ENCODE measurements around the gene EYA4. TPM values are rescaled to one million over a fixed set of nuclear protein-coding genes. Genes with fewer than 3 reads are reported as not detected.

Gene EYA4
- total RNA-seq, 1 donor from 2014 or later: 8.1 TPM

DNA sequence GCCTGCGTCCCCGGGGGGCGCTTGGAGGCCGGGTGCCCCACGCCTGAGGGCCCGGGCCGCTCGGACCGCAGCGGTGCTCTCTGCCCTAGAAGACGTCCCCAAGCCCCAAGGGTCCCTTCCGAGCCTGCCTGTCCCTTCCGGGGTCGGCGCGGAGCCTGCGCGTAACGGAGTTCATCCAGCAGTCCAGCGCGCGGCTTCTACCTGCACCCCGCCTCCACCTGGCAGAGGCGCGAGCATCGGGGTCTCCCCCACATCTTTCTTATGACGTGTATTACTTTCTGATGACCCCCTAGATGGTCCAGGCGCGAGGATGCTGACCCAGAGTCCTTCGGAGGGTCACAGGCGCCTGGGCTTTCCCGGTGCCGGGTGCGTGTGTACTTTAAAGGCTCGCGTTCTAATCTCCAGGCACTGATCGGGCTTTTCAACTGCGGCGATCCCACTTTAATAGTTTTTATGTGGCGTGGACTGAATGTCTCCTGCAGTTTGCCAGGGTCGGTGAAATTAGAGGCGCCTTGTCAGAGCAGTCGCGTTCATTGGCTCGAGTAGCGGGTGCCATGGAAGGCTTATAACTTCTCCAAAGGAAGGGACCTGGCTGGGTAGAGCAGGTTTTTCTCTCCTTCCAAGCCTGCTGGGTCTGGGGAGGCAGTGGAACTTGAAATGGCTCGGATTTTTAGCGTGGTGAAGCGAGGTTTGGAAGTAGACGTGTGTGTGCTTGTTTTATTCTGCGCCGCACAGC, 912 bp downstream of the EYA4 start:
- H3K27ac Mint-ChIP-seq (ENCODE audit: unreplicated experiment): no peak overlapping the region
- H3K27me3 Mint-ChIP-seq (ENCODE audit: unreplicated experiment): peaks cover 20% of the 10 kb centered on the region
- TF ChIP-seq, protein P1, sequence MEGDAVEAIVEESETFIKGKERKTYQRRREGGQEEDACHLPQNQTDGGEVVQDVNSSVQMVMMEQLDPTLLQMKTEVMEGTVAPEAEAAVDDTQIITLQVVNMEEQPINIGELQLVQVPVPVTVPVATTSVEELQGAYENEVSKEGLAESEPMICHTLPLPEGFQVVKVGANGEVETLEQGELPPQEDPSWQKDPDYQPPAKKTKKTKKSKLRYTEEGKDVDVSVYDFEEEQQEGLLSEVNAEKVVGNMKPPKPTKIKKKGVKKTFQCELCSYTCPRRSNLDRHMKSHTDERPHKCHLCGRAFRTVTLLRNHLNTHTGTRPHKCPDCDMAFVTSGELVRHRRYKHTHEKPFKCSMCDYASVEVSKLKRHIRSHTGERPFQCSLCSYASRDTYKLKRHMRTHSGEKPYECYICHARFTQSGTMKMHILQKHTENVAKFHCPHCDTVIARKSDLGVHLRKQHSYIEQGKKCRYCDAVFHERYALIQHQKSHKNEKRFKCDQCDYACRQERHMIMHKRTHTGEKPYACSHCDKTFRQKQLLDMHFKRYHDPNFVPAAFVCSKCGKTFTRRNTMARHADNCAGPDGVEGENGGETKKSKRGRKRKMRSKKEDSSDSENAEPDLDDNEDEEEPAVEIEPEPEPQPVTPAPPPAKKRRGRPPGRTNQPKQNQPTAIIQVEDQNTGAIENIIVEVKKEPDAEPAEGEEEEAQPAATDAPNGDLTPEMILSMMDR (IDR thresholded peaks at IDR 0.05; ENCODE audit: unreplicated experiment): no peak
- H3K9me3 Mint-ChIP-seq (ENCODE audit: unreplicated experiment): no peaks in the 10 kb centered on the region
- peak overlapping the region; percentile 94 for H3K4me3 Mint-ChIP-seq (ENCODE audit: unreplicated experiment)
- peaks cover 19% of the 10 kb centered on the region for H3K4me1 Mint-ChIP-seq (ENCODE audit: unreplicated experiment)
- H3K36me3 Mint-ChIP-seq (ENCODE audit: low read depth, unreplicated experiment): no peaks in the 10 kb centered on the region
- peak; percentile 31 for DNase-seq (ENCODE audit: low spot score)

DNA sequence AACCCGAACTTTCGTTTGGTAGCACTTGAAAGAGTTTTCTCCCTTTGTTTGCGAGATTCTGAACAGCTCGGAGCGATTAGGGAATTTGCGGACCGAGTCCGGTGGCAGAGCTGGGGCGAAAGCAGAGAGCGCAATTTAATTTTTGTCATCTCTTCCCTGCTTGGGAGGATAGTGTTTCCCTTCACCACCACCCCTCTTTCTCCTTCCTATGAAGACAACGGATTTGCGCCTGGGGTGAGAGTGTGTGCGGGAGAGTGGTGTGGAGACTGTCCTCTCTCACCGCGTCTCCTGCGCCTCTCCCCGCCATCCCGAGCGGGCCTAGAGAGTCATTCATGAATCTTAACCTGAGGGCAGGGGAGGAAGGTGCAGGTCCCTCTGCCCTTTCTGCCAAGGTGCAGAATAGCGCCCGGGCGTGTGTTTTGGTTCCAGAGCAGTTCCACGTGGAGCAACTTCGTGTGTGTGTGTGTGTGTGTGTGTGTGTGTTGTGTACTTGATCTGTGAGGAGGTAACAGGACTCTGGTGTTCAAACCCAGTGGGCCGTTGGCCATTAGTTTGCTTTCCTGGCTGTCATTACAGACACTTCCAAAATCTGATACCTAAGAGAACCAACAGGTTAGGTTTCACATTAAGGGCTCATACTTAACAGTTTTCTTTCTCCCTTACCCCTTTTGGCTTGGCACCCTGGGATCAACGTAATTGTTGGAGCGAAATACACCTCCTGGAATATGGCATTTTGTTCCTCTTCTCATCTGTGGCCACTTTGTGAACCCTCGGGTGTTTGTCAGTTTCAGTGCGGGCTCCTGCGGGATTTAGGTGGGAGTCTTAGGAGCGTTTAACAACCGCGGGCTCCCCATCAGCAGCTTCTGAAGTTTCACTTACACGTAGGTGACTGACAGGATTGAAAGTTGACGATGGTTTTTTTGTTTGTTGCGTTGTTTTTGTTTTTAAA, 1.8 kb downstream of the EYA4 start:
- TF ChIP-seq, protein P1 (IDR thresholded peaks at IDR 0.05; ENCODE audit: unreplicated experiment): no peak
- Mint-ChIP-seq H3K27ac (ENCODE audit: unreplicated experiment) (no peak overlapping the region), H3K9me3 (ENCODE audit: unreplicated experiment) (no peaks in the 10 kb centered on the region), H3K4me1 (ENCODE audit: unreplicated experiment) (peaks cover 18% of the 10 kb centered on the region), H3K4me3 (ENCODE audit: unreplicated experiment) (peak overlapping the region; percentile 94), H3K27me3 (ENCODE audit: unreplicated experiment) (peaks cover 20% of the 10 kb centered on the region), H3K36me3 (ENCODE audit: low read depth, unreplicated experiment) (no peaks in the 10 kb centered on the region)
- DNase-seq (ENCODE audit: low spot score): peak; percentile 26

DNA sequence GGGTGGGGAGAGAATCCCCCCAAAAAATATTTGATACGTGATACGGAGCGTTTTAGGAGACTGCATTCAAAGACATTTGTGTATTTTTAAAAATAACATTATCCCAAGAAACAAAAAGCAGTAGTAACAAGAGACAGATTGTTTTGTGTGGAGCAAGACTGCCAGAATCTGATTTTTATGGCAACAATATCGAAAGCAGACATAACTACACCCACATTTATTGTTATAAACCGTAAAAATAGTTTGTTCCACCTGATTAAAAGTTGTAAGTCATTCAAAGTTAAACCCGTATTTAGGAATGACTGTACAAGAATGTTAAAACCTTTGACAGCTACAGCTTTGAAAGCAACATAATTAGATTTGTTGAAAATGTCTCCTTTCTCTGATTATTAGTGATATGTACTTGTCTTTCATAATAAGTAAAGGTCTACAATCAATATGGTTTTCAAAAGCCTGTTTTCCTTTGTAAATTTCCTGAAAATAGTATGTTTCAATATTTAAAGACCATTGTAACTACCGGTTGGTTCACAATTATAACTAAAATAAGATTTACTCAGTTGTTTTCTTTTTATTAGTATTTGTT, 2.7 kb downstream of the EYA4 start:
- DNase-seq (ENCODE audit: low spot score): no peak
- Mint-ChIP-seq H3K4me1 (ENCODE audit: unreplicated experiment) (peaks cover 18% of the 10 kb centered on the region), H3K27me3 (ENCODE audit: unreplicated experiment) (peaks cover 20% of the 10 kb centered on the region), H3K4me3 (ENCODE audit: unreplicated experiment) (no peak overlapping the region), H3K9me3 (ENCODE audit: unreplicated experiment) (no peaks in the 10 kb centered on the region), H3K36me3 (ENCODE audit: low read depth, unreplicated experiment) (no peaks in the 10 kb centered on the region), H3K27ac (ENCODE audit: unreplicated experiment) (no peak overlapping the region)
- TF ChIP-seq, protein P1 (IDR thresholded peaks at IDR 0.05; ENCODE audit: unreplicated experiment): no peak

DNA sequence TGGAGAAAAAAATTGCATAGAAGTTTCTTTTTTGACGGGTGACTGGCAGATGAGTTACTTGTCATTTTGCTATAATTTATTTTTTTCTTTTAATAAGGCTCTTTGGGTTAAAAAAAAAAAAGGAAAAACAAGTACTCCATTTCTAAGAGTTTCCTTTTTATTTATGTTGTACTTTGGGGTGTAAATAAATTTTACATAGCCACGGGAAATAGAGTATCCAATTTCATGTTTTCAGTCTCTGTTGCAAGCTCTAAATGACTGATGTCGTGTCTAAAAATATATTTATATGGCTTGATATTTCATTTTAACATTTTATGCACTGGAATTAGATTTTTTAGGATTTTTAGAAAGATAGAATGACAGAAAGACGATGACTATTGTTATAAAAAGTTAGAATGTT, 3.4 kb downstream of the EYA4 start:
- H3K36me3 Mint-ChIP-seq (ENCODE audit: low read depth, unreplicated experiment): no peaks in the 10 kb centered on the region

More for the DNA sequence above, 3.4 kb downstream of the EYA4 start:
- Mint-ChIP-seq H3K4me3 (ENCODE audit: unreplicated experiment) (no peak overlapping the region), H3K27ac (ENCODE audit: unreplicated experiment) (no peak overlapping the region), H3K9me3 (ENCODE audit: unreplicated experiment) (no peaks in the 10 kb centered on the region), H3K27me3 (ENCODE audit: unreplicated experiment) (peaks cover 19% of the 10 kb centered on the region), H3K4me1 (ENCODE audit: unreplicated experiment) (peaks cover 18% of the 10 kb centered on the region)
- TF ChIP-seq, protein P1 (IDR thresholded peaks at IDR 0.05; ENCODE audit: unreplicated experiment): no peak
- DNase-seq (ENCODE audit: low spot score): no peak

Data from endothelial cell (in vitro differentiated cells).